Stimulated activated naive CD8-positive, alpha-beta T cell treated with anti-CD3 and anti-CD28 coated beads, Interleukin-15, amount 100 ng/mL, for 72 hours (primary cell): ENCODE data around the gene MORN1.

ENCODE experiments used
- ATAC-seq: fragments of 150-1000 bp; cut with Tn5 transposase; 2 replicates; pipeline ENCODE4 v1.10.0; 2021; ENCODE audit warnings: mild to moderate bottlenecking, moderate library complexity
- DNase-seq, 2 donors: peaks; one replicate each; pipeline ENCODE4 v3.0.0; 2021 to 2022
- H3K27ac Mint-ChIP-seq, 2 donors: one replicate each; pipeline ENCODE4 v1.8.0; 2022; ENCODE audit warnings: mild to moderate bottlenecking in 2 of 2, mixed read lengths in 2 of 2, moderate library complexity in 2 of 2
- H3K27me3 Mint-ChIP-seq: one replicate; pipeline ENCODE4 v1.8.0; 2022; ENCODE audit warnings: mixed read lengths
- H3K4me1 Mint-ChIP-seq: one replicate; pipeline ENCODE4 v1.8.0; 2022; ENCODE audit warnings: mild to moderate bottlenecking, mixed read lengths
- H3K4me3 Mint-ChIP-seq, 2 donors: one replicate each; pipeline ENCODE4 v1.8.0; 2022; ENCODE audit warnings: mild to moderate bottlenecking in 2 of 2, mixed read lengths in 2 of 2, moderate library complexity in 1 of 2
- H3K9me3 Mint-ChIP-seq, 2 donors: one replicate each; pipeline ENCODE4 v1.8.0; 2022; ENCODE audit warnings: mixed read lengths in 2 of 2

The MORN1 gene

DNA sequence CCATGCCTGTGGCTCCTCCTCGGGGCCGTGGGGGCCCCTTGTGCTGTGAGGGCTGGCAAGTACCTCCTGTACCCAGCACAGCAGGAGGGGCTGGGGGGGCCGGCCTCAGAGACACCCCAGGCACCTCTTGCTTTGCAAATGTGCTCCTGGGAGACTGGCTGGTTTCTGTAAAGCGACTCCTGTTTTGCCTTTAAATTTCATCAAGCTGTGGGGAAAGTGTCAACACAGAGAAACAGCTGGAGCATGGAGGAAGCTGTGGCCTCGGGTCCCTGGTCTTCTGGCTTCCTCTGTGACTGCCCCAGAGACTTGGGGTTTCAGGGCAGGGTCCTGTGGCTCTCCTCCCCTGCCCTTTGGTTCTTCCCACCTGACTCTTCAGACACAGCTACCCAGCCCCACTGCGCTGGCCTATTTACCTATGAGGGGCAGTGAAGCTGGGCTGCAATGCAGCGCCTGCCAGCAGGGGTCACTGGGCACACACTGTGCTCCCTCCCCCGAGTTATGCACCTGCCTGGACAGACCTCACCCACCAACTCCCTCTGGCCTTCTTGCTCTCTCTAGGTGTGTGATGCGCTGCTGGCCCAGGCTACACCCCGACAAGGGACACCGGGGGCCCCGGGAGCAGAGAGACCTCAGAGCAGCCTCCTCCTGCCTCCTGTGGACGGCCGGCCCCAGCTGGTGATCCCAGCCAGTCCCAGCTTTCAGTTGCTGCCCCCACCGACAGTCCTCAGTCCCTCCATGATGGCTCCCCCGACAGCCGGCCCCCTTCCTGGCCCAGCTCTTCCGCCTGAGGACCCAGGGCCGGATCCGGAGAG is 38.6 kb upstream of the MORN1 start:
- H3K4me1 Mint-ChIP-seq = no peaks in the 10 kb centered on the region
- no peaks in the 10 kb centered on the region for H3K27me3 Mint-ChIP-seq
- ATAC-seq (no peak), DNase-seq (no peak)
- peak overlapping the region in 1 of 2 donors; percentile 33 for H3K27ac Mint-ChIP-seq
- no peak overlapping the region for H3K4me3 Mint-ChIP-seq
- peaks cover 4 to 16% of the 10 kb centered on the region in 2 donors for H3K9me3 Mint-ChIP-seq

- Mint-ChIP-seq H3K4me1 (no peaks in the 10 kb centered on the region), H3K27me3 (no peaks in the 10 kb centered on the region), H3K4me3 (no peak overlapping the region), H3K27ac (no peak overlapping the region), H3K9me3 (peaks cover 4 to 16% of the 10 kb centered on the region in 2 donors)
- no peak for DNase-seq
- ATAC-seq = no peak
Observed at GRCh38 chr1:2428490-2428889, 37.1 kb upstream of the MORN1 start.

DNA sequence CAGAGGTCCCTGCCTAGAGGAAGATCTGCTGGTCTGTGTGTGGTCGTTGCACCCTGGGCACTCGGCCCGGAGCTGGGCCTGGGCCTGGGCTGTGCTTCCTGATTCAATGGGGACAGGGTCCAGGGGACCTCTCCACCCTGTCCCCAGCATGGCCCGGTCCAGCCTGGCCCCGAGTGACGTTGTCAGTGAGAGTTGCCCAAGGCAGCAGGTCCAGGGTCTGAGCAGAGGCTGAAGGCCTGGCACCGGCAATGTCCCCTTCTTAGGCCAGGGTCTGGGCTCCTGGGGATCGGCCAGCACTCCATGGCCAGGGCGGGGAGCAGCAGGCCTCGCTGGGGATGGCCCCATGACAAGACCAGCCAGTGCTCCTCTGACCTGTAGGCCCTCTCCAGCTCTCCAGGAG is 36.6 kb upstream of the MORN1 start:
- Mint-ChIP-seq H3K9me3 (peaks cover 4 to 16% of the 10 kb centered on the region in 2 donors), H3K4me1 (no peaks in the 10 kb centered on the region), H3K27ac (no peak overlapping the region), H3K4me3 (no peak overlapping the region), H3K27me3 (no peaks in the 10 kb centered on the region)
- ATAC-seq = no peak
- no peak for DNase-seq

DNA sequence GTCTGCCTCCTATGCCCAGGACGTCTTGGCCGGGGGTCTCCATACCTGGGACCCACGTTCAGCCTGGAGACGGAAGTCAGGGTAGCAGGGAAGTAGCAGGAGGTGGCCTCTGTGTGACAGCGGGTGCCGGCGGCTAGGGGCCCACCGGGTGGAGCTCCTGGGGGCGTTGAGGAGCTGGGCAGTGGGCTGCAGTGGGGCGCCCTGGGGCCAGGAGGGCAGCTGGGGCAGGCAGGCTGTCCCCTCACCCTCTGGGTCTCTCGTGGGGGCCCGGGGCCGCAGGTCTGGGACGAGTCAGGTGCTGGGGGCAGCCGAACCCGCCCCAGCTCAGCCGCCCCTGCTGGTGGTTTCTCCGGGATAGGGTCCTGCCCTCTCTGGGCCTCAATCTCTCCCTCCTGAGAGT is 35.7 kb upstream of the MORN1 start:
- H3K27me3 Mint-ChIP-seq = no peaks in the 10 kb centered on the region
- H3K27ac Mint-ChIP-seq = no peak overlapping the region
- DNase-seq (no peak), ATAC-seq (no peak)
- H3K9me3 Mint-ChIP-seq = peaks cover 4 to 16% of the 10 kb centered on the region in 2 donors
- no peaks in the 10 kb centered on the region for H3K4me1 Mint-ChIP-seq
- no peak overlapping the region for H3K4me3 Mint-ChIP-seq

DNA sequence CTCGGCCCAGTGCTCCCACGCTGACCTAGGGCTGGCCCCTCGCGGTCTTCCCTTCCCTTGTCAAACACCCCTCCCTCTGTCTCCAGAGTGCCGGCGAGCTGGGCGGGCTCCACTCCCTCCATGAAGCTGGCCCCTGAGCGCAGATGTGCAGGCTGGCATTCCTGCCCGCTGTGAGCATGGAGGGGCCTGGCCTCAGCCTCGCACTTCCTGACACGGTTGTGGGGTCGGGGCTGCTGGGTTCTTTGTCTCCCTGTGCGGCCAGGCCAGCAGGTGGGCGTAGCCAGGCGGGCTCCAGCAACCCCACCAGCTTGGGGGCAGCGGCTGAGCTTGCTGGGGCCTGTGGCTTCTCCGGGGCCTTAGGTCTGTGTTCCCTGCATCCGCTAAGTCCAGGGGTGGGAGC is 35.2 kb upstream of the MORN1 start:
- DNase-seq (no peak), ATAC-seq (no peak)
- Mint-ChIP-seq H3K27me3 (no peaks in the 10 kb centered on the region), H3K27ac (peak overlapping the region in 1 of 2 donors; percentile 34), H3K4me3 (no peak overlapping the region), H3K4me1 (no peaks in the 10 kb centered on the region), H3K9me3 (peaks cover 4 to 16% of the 10 kb centered on the region in 2 donors)

DNA sequence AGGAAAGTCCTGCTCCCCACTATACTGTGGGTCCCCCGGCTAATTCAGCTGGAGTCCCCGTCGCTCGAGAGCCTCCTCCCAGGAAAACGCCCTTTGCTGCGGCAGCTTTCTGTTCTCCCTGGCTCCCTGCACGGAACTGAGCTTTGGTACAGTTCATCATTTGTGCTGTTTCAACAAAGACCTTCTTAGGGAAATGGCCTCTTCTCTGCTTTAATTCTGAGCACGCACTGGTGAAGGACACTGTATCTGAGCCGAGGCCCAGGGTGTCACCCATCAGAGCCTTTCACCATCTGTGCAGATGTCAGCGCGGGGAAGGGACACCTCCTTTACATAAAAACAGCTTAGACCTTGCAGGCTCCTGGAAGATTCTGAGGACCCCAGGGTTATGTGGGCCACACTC is 34.5 kb upstream of the MORN1 start:
- Mint-ChIP-seq H3K27ac (no peak overlapping the region), H3K4me1 (no peaks in the 10 kb centered on the region), H3K9me3 (peaks cover 4 to 16% of the 10 kb centered on the region in 2 donors), H3K4me3 (no peak overlapping the region), H3K27me3 (no peaks in the 10 kb centered on the region)
- no peak for ATAC-seq
- DNase-seq = no peak

DNA sequence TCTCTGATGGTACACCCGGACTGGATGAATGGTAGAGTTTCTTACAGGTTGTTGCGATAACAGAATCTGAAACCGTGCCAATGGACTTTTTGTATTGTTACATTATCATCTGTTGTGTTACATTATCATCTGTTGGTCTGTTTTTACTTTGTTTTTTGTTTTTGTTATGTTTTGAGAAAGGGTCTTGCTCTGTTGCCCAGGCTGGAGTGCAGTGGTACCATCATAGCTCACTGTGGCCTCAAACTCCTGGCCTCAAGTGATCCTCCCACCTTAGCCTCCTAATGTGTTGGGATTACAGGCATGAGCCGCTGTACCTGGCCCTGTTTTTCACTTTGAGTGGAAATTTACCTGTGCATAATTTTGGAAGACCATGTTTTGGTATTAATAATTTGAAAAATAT is 31.2 kb upstream of the MORN1 start:
- H3K27me3 Mint-ChIP-seq = no peaks in the 10 kb centered on the region
- no peak for ATAC-seq
- no peaks in the 10 kb centered on the region for H3K9me3 Mint-ChIP-seq
- no peak overlapping the region for H3K27ac Mint-ChIP-seq
- no peak overlapping the region for H3K4me3 Mint-ChIP-seq
- DNase-seq = no peak
- H3K4me1 Mint-ChIP-seq = peaks cover 14% of the 10 kb centered on the region

- Mint-ChIP-seq H3K4me3 (no peak overlapping the region), H3K27ac (no peak overlapping the region), H3K27me3 (no peaks in the 10 kb centered on the region), H3K4me1 (peaks cover 44% of the 10 kb centered on the region), H3K9me3 (no peaks in the 10 kb centered on the region)
- ATAC-seq = no peak
- no peak for DNase-seq
Observed at GRCh38 chr1:2419416-2419815, 28.1 kb upstream of the MORN1 start.

DNA sequence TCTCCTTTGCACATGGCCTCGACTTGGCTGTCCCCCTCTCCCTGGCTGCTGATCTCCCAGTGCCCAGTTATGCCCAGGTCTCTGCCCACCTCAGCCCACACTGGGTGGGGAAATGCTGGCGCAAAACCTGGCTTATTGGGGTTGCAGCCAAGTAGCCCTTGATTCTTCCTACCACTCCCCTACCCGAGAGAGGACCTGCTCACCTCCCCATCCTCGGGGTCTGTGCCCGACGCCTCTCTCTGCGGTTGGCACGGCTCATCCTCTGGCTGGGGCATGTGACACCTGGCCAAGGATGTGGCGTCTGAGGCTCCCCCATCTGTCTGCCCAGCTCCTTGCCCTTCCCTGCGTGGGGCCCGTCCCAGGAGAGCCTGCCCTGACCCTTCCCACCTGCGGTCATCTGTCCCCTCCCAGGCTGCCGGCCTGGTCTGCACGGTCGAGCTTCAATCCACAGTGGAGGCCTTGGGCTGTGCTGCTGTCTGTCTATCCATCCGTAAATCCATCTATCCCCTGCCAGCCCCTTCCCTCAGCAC is 27.5 kb upstream of the MORN1 start:
- DNase-seq (no peak), ATAC-seq (no peak)
- Mint-ChIP-seq H3K27me3 (no peaks in the 10 kb centered on the region), H3K4me3 (no peak overlapping the region), H3K27ac (peak overlapping the region in 1 of 2 donors; percentile 80), H3K9me3 (no peaks in the 10 kb centered on the region), H3K4me1 (peaks cover 49% of the 10 kb centered on the region)

DNA sequence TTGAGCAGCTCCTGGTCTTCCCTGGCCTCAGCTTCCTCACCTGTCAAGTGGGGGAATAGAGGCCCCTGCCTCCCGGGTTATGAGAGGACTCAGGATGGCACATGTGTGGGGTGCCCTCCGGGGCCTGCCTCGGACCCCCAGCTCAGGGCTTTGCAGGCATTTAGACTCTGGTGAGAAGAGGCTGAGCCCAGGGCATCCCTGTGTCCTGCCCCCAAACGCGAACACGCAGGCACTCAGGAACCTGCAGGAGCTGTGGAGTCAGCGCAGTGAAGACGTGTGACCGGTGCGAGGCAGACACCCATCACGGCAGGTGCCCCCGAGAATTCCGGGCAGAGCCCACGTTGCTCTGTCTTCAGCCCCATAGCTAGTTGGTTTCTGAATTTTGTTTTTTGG is 26.5 kb upstream of the MORN1 start:
- peaks cover 52% of the 10 kb centered on the region for H3K4me1 Mint-ChIP-seq
- no peak overlapping the region for H3K4me3 Mint-ChIP-seq
- DNase-seq (no peak), ATAC-seq (no peak)
- H3K9me3 Mint-ChIP-seq = no peaks in the 10 kb centered on the region
- H3K27me3 Mint-ChIP-seq = no peaks in the 10 kb centered on the region
- peak overlapping the region in 1 of 2 donors; percentile 42 for H3K27ac Mint-ChIP-seq

- DNase-seq = no peak
- Mint-ChIP-seq H3K4me3 (peak overlapping the region; percentile 98), H3K4me1 (peaks cover 52% of the 10 kb centered on the region), H3K27ac (peak overlapping the region; percentile 68 to 71), H3K27me3 (no peaks in the 10 kb centered on the region), H3K9me3 (no peaks in the 10 kb centered on the region)
- ATAC-seq = no peak
Observed at GRCh38 chr1:2417083-2417832, 25.9 kb upstream of the MORN1 start.

DNA sequence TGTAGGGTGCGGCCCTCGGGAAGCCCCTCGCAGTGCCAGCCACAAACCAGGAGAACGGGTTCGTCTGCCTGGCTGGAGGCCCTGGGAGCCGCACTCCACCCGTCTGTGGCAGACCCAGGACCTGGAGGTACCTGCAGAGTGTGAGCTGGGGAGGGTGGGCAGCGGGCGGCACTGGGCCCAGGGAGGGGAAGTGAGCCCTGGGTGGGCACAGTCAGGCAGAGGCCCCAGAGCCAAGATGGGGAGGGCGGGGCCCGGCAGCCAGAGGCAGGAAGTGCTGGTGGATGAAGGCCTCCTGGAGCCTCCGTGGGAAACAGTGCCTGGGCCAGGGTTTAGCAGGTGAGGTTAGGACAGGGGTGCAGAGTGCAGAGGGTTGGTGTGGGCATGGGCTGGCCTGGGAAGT is 25.0 kb upstream of the MORN1 start:
- Mint-ChIP-seq H3K27ac (peak overlapping the region in 1 of 2 donors; percentile 68), H3K9me3 (no peaks in the 10 kb centered on the region), H3K4me3 (peak overlapping the region; percentile 98), H3K4me1 (peaks cover 58% of the 10 kb centered on the region), H3K27me3 (no peaks in the 10 kb centered on the region)
- ATAC-seq (peak; percentile 2), DNase-seq (peak; percentile 8 to 45)

- no peaks in the 10 kb centered on the region for H3K9me3 Mint-ChIP-seq
- H3K4me1 Mint-ChIP-seq = peaks cover 64% of the 10 kb centered on the region
- DNase-seq = peak; percentile 52 to 71
- H3K4me3 Mint-ChIP-seq = peak overlapping the region; percentile 98
- H3K27ac Mint-ChIP-seq = peak overlapping the region; percentile 88 to 90
- H3K27me3 Mint-ChIP-seq = no peaks in the 10 kb centered on the region
- ATAC-seq = peak; percentile 46
Observed at GRCh38 chr1:2415801-2416208, 24.5 kb upstream of the MORN1 start.

GRCh38 chr1:2415337-2415736 is 24.0 kb upstream of the MORN1 start:
- peaks cover 69% of the 10 kb centered on the region for H3K4me1 Mint-ChIP-seq
- no peaks in the 10 kb centered on the region for H3K27me3 Mint-ChIP-seq
- DNase-seq (no peak), ATAC-seq (no peak)
- H3K4me3 Mint-ChIP-seq = peak overlapping the region; percentile 98
- H3K27ac Mint-ChIP-seq = peak overlapping the region; percentile 88 to 90
- H3K9me3 Mint-ChIP-seq = no peaks in the 10 kb centered on the region

DNA sequence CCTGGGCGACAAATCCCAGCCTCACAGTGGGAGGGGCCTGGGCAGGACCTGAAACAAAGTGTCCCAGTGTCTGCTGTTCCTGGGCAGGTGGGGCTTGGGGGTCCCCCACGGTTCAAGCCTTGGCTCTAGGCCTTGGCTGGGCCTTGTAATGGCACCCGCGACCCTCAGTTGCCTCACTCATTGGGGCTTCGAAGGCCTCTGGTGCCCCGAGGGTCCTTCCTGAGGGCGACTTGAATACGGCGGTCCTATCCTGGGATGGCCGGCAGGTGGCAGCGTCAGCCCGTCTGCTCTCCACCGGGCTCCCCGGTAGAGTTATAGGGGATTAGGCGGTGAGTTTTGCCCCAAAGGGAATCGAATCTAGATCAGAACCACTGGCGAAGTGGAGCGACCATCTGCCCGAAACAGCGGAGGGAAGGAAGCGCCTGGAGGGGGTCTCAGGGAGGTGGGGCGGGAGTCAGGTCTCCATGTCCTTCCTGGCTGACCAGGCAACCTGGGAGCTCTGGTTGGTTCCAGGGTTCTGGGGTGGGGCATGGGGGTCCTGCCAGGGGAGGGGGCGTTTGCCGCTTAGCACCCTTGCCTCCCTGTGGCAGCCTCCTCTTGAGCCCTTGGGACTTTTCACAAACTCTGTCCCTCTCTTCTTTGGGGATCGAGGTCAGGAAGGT is 23.1 kb upstream of the MORN1 start:
- Mint-ChIP-seq H3K4me3 (peak overlapping the region; percentile 98), H3K27me3 (no peaks in the 10 kb centered on the region), H3K27ac (peak overlapping the region in 1 of 2 donors; percentile 86), H3K4me1 (peaks cover 74% of the 10 kb centered on the region), H3K9me3 (no peaks in the 10 kb centered on the region)
- DNase-seq = peak; percentile 79 to 81
- peak; percentile 38 for ATAC-seq
